Measurements from ENCODE around the gene ZNF3.
"Not testable (repeated sequence)": the region's sequence is repeated elsewhere in the genome, so short reads cannot be mapped to it uniquely, and the experiment has no call there.

ZNF3 gene

DNA sequence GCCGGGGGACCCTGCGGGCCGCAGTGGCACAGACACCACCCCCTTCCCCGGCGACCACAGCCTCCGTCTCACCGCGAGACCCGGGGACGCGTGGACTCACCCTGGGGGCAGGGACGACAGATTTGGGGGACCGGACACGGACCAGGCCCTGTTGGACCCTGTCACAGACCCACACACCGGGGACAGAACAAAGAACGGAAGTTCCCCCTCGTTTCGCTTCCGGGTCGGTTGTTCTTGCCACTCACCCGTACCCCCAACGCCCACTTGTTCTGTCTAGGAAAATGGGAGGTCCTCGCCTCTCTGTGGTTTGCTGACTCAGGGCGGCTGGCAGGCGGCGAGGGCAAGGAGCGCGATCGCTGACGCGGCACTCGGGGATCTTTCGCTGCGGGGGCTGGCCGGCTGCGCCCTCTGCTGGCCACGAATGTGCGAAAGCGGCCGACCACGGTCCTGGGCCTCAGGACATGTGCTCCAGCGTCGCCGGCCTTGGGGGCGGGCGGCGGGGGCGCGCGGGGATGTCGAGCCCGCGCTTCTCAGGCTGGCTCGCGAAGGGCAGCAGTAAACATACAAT lies at the start of gene ZNF3:
ZNF3 (minus strand) TSS at position 189 of the 568 bp plus-strand sequence. CDS start 4,366 bp downstream, outside the sequence.
- DNase-seq (ENCODE audit: low spot score) = peak; percentile 98

DNA sequence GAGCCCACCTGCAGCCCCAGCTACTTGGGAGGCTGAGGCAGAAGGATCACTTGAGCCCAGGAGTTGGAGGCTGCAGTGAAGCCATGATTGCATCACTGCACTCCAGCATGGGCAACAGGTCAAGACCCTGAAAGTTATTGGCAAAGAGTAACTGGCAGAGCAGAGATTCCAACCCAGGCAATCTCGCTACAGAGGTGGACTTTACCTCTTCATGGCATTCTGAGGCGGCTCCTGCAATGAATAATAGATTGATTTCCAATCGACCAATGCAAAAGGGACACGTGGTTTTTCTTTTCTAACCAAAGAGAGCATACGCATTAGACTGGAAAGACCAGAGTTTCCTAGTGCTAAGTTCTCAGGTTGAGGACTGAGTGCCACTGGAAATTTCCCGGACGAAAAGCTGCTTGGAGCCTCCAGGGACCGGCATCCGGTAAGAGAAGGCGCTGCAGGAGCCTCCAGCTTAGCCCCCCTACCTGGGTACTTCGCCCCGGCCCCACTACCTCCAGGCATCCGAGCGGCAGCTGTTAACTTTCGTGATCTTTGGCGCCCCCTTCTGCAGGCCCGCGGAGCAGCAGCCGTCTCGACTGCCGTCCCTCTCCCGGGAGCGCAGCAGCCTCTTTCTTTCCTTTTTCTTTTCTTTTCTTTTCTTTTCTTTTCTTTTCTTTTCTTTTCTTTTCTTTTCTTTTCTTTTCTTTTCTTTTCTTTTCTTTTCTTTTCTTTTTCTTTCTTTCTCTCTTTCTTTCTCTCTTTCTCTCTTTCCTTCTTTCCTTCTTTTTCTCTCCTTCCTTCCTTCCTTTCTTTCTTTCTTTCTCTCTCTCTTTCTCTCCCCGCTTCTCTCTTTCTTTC lies 49.3 kb upstream of the ZNF3 start:
- peak; percentile 82 for DNase-seq (ENCODE audit: low spot score)

GRCh38 chr7:100130220-100130607 lies 48.7 kb upstream of the ZNF3 start:
- DNase-seq (ENCODE audit: low spot score) = not testable (repeated sequence)

DNA sequence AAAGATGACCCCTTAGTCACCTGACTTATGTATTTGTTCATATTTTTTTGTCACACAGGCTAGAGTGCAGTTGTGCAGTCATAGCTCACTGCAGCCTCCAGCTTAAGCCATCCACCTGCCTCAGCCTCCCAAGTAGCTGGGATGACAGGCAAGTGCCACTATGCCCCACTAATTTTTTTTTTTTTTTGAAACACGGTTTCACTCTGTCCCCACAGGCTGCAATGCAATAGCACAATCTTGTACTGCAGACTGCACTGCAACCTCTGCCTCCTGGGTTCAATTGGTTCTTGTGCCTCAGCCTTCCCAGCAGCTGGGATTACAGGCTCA lies 47.1 kb upstream of the ZNF3 start:
- no peak for DNase-seq (ENCODE audit: low spot score)

DNA sequence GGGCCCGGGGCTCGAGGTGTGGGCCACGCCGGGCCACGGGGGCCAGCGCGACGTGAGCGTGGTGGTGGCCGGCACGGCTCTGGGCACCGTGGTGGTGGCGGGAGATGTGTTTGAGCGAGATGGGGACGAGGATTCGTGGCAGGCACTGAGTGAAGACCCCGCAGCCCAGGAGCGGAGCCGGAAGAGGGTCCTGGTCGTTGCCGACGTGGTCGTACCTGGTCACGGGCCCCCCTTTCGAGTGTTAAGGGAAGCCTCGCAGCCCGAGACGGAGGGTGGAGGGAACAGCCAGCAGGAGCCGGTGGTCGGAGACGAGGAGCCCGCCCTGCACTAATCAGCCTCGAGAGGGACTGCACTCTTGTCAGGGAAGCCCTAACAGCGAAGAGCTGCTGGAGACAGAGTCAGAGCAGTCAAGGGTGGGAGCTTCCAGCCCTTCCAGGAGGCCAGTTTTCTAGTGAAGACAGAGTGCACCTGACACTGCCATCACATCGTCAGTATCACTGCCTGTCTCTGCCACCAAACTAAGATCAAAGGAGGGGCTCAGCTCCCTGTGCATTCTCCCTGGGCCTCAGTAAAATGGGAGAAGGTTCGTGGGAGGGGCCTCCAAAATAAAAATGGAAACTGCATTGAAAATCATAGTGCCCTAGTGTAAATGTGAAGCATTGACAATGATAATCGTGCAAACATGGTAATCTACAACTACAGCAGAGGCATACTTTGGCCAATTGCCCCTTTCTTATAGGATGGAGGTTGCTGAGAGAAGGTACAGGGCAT lies 46.5 kb upstream of the ZNF3 start:
- no peak for DNase-seq (ENCODE audit: low spot score)

- peak; percentile 95 for DNase-seq (ENCODE audit: low spot score)
These were observed 45.7 kb upstream of the ZNF3 start, which contains the start of gene MBLAC1 for GRCh38 chr7:100126931-100127865. Gene MBLAC1 (plus strand): TSS chr7:100126967. CDS start chr7:100127396, 429 bp downstream.

DNA sequence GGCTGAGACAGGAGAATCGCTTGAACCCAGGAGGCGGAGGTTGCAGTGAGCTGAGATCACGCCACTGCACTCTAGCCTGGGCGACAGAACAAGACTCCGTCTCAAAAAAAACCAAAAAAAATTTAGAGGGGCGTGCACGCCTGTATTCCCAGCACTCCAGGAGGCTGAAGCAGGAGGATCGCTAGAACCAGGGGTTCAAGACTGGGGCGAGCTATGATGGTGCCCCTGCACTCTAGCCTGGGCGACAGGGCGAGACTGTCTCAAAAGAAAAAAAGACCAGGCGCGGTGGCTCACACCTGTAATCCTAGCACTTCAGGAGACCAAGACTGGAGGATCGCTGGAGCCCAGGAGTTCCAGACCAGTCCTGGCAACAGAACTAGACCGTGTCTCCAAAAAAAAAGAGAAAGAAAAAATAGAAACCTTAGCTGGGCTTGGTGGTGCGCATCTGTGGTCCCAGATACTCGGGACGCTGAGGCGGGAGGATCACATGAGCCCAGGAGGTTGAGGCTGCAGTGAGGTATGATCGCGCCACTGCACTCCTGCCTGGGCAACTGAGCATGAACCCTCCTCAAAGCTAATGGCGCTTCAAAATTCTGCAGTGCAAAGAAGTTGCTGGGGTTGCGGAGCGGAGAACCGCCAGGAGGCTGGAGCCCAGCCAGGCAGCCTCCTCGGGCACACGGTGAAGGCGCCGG lies 44.9 kb upstream of the ZNF3 start:
- DNase-seq (ENCODE audit: low spot score) = peak; percentile 81

DNA sequence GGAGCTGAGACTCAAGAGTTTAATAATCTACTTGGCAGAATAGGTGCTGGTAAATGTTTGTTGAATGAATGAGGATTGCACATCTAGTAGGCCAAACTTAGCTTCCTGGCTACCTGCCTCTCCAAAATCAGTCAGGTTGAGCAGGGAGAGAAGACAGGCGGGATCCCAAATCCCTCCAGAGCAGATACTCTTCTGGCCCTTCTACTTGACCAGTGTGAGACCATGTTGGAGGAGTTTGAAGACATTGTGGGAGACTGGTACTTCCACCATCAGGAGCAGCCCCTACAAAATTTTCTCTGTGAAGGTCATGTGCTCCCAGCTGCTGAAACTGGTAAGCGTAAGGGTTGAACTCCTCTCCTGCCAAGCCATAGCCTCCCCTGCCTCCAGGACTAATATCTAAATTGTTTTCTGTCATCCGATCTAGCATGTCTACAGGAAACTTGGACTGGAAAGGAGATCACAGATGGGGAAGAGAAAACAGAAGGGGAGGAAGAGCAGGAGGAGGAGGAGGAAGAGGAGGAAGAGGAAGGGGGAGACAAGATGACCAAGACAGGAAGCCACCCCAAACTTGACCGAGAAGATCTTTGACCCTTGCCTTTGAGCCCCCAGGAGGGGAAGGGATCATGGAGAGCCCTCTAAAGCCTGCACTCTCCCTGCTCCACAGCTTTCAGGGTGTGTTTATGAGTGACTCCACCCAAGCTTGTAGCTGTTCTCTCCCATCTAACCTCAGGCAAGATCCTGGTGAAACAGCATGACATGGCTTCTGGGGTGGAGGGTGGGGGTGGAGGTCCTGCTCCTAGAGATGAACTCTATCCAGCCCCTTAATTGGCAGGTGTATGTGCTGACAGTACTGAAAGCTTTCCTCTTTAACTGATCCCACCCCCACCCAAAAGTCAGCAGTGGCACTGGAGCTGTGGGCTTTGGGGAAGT lies 43.0 kb upstream of the ZNF3 start:
- DNase-seq (ENCODE audit: low spot score) = no peak

DNA sequence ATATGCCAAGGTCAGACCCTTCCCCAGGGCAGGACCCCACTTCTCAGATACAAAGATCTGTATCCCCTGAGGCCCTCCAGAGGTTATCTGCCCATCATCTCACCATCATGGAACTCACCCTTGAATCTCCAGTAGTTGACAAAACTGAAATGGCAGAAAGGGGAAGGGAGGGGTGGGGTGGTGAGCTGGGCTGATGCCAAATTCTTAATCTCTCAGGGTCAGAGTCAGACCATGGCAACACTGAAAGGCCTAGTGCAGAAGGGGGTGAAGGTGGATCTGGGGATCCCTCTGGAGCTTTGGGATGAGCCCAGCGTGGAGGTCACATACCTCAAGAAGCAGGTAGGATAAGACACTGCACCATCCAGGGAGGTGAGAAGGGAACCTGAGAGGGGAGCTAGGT lies 41.0 kb upstream of the ZNF3 start:
- DNase-seq (ENCODE audit: low spot score) = no peak

DNA sequence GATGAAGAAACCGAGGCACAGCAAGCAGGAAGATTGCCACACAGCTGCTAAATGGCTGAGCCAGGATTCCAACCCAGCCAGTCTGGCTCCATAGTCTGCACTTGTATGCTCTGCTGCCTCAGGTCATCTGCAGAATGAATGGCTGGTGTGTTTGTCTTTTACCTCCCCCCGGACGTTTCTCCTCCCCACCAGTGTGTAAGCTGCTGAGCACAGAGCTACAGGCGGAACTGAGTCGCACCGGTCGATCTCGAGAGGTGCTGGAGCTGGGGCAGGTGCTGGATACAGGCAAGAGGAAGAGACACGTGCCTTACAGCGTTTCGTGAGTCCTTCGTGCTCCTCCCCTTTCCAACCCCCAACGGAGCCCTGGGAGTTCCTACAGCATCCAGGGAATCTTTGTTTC lies 40.5 kb upstream of the ZNF3 start:
- DNase-seq (ENCODE audit: low spot score) = no peak

- no peak for DNase-seq (ENCODE audit: low spot score)
These were observed 39.2 kb upstream of the ZNF3 start for GRCh38 chr7:100120733-100121036.

GRCh38 chr7:100119970-100120732 lies 38.6 kb upstream of the ZNF3 start:
- peak; percentile 73 for DNase-seq (ENCODE audit: low spot score)

DNA sequence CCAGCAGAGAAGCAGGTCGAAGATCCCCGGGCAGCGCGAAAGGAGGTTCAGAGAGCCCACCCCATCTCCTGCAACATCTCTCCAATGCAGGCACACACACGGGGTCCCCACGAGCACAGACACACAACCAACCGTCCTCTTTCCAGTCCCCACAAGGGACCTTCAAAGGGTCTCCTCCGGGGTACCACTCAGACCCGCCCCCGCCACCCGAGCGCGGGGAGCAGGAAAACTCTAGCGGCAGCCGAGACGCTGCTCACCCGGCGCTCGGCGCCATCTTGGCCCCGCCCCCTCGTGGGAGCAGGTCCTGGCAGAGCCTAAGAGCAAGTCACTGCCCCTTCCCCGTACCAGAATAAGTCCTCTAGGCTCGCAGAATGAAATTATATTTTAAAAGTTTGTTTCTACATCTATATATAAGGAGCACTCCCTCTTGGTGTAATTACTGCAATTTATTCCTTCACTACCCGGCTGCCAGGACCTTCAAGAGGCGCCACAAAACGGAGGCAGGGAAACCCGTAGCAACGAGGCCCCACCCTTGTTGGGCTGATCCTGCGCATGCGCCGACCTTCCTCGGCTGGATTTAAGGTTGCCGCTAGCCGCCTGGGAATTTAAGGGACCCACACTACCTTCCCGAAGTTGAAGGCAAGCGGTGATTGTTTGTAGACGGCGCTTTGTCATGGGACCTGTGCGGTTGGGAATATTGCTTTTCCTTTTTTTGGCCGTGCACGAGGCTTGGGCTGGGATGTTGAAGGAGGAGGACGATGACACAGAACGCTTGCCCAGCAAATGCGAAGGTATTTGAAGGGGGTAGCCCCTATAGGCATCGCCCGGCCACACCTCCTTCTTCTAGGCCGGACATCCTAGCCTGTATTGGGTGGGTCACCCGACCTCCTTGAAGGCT lies 37.8 kb upstream of the ZNF3 start, which contains the start of the genes CNPY4 and TAF6:
CNPY4 (plus strand) TSS at position 563 of the 898 bp plus-strand sequence; CDS start at position 674, 111 bp downstream.
TAF6 (minus strand) TSS at position 287 of the 898 bp plus-strand sequence. CDS start 5,149 bp downstream, outside the sequence.
- peak; percentile 99 for DNase-seq (ENCODE audit: low spot score)

GRCh38 chr7:100118388-100119071 lies 37.0 kb upstream of the ZNF3 start:
- no peak for DNase-seq (ENCODE audit: low spot score)

- no peak for DNase-seq (ENCODE audit: low spot score)
These were observed 33.5 kb upstream of the ZNF3 start for GRCh38 chr7:100115026-100115425.

GRCh38 chr7:100111914-100112313 lies 30.4 kb upstream of the ZNF3 start:
- no peak for DNase-seq (ENCODE audit: low spot score)

GRCh38 chr7:100111156-100111555 lies 29.6 kb upstream of the ZNF3 start:
- DNase-seq (ENCODE audit: low spot score) = no peak
